Bronchial epithelial cell (primary cell): ENCODE measurements around the gene CBFB. TPM values are rescaled to one million over a fixed set of nuclear protein-coding genes. Genes with fewer than 3 reads are reported as not detected.

Experiments
- DNase-seq: peaks from one replicate; pipeline ENCODE4 v3.0.0-alpha.2; 2010; ENCODE audit warnings: low read depth
- FAIRE-seq: peaks from 2 replicates; lab custom pipeline; 2011; peaks lifted over from hg19 to GRCh38; lab: Jason Lieb, UNC
- H3K27me3 ChIP-seq: 2 replicates; pipeline ENCODE4 v1.5.1; 2011; ENCODE audit warnings: low read length; ENCODE audit not compliant: control insufficient read depth, insufficient read depth
- H3K36me3 ChIP-seq: 2 replicates; pipeline ENCODE4 v1.5.1; 2011; ENCODE audit warnings: low read length; ENCODE audit not compliant: control insufficient read depth, insufficient read depth
- H3K4me3 ChIP-seq: 2 replicates; pipeline ENCODE4 v1.5.1; 2011; ENCODE audit warnings: mild to moderate bottlenecking, low read depth, low read length, control low read depth
- total RNA-seq: library from RNA; depleted of rRNA; stranded (reverse); fragments of >200 nt; gene quantifications from 2 replicates; pipeline ENCODE4 v1.2.1, GENCODE V29; 2014
- TF ChIP-seq, protein P1 (sequence below): IDR thresholded peaks from 2 replicates; pipeline ENCODE4 v1.5.1; 2011; ENCODE audit warnings: mild to moderate bottlenecking, moderate library complexity, low read length, control low read depth, inconsistent platforms; ENCODE audit not compliant: insufficient read depth, severe bottlenecking

The CBFB gene
- total RNA-seq, 1 donor from 2014 or later, result 101 TPM

DNA sequence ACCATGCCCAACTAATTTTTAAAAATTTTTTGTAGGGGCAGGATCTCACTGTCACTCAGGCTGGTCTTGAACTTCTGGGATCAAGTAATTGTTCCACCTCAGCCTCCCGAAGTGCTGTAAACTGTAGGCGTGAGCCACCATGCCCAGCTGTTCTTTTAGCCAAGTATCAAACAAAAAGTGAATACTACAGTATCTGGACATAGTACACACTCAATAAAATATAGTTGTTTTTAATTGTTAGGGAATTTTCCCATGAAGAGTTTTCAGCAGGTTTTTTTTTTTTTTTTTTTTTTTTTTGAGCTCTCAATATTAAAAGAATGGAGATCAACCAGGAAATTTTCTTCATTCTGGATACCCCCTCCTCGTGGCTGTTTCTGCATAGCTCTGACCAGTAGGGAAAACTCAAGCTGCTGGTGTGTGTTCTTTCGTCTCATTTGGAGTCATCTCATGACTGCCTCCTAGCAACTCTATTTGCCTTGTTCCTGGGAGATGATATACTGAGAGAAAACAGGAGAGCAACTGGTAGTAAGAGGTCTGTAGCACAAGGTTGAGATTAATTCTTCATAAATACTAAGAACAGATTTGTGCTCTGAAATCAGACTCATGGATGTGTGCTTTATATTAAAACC is 64.3 kb downstream of the CBFB start:
- FAIRE-seq, result no peak
- peaks cover 3% of the 10 kb centered on the region for H3K36me3 ChIP-seq
- no peak for DNase-seq
- TF ChIP-seq, protein P1, sequence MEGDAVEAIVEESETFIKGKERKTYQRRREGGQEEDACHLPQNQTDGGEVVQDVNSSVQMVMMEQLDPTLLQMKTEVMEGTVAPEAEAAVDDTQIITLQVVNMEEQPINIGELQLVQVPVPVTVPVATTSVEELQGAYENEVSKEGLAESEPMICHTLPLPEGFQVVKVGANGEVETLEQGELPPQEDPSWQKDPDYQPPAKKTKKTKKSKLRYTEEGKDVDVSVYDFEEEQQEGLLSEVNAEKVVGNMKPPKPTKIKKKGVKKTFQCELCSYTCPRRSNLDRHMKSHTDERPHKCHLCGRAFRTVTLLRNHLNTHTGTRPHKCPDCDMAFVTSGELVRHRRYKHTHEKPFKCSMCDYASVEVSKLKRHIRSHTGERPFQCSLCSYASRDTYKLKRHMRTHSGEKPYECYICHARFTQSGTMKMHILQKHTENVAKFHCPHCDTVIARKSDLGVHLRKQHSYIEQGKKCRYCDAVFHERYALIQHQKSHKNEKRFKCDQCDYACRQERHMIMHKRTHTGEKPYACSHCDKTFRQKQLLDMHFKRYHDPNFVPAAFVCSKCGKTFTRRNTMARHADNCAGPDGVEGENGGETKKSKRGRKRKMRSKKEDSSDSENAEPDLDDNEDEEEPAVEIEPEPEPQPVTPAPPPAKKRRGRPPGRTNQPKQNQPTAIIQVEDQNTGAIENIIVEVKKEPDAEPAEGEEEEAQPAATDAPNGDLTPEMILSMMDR, result no peak
- H3K4me3 ChIP-seq, result no peak overlapping the region
- H3K27me3 ChIP-seq, result no peaks in the 10 kb centered on the region

DNA sequence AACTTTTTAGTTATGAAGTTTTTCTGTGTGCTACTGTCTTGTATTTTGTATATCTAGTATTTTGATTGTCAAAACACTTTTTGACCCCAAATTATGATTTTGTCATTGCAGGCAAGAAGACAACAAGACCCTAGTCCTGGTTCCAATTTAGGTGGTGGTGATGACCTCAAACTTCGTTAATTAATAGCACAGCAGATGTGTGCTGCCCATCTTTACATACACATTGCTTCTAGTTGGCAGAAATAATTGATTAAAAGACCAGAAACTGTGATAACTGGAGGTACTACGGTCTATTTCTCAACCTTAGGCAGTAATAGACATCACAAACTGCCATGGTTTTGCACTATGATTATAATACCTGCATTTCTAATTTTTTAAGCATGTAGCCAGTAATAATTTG is 69.7 kb downstream of the CBFB start:
- DNase-seq (no peak), FAIRE-seq (no peak)
- TF ChIP-seq, protein P1, result no peak
- peaks cover 2% of the 10 kb centered on the region for H3K36me3 ChIP-seq
- no peaks in the 10 kb centered on the region for H3K27me3 ChIP-seq
- H3K4me3 ChIP-seq, result no peak overlapping the region

DNA sequence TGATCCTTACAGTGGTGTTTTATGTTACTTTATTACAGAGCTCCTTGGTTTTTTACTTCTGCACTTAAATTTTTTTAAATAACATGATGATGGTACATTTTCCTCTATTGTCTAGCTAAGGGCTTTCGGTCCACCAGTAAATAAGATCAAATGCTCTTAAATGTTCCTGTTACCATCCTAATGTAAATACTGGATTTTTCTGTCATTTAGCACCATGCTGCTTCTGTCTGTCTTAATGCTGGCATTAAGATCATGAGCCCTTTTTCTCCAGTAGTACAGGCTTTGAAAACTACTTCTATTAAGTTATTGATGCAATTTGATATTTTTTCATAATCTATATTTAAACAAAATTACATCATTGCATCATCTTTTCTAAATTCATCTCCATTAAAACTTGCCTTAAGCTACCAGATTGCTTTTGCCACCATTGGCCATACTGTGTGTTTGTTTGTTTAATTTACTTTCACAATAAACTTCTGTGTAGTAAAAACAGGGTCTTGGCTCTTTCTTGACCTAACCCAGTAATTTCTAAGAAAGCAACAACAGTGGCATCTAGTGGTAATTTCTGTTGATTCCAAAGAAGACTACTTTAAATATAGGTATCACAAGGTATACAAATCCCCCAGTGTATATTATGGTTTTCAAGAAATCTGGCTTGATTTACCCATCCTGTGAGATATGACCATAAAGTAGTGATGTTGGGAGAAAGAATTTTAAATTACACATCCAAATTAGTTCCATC is 71.8 kb downstream of the CBFB start:
- no peak overlapping the region for H3K4me3 ChIP-seq
- no peaks in the 10 kb centered on the region for H3K27me3 ChIP-seq
- FAIRE-seq (no peak), DNase-seq (no peak)
- TF ChIP-seq, protein P1, result no peak
- no peaks in the 10 kb centered on the region for H3K36me3 ChIP-seq

DNA sequence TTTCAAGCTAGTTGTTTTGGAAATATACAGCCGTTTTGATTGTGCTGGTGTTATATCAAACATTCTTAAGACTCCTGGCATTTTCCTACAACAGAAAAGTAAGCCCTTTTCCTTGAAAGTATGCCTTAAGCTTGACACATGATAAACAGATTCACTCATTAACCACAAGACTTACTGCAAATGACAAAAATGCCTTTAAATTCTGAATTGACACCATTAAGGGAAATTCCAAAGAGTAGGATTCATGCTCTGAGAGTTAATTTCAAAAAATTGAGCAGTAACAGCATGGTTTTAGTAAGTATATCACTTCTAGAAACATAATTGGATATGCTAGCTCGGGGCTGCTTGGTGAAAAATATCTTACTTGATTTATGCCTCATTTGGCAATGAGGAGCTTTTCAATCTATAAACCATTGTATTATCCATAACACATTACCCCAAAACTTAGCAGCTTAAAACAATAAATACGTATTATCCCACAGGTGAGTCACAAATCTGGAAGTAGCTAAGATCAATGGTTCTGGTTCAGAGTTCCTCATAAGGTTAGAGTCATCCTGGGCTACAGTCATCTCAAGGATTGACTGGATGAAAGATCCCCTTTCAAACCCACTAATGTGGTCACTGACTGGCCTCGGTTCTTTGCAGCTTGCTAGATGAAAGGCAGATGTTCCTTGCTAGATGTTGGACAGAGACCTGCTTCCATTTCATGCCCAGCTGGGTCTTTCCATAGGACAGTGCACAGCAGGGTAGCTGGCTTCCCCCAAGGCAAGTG is 72.5 kb downstream of the CBFB start:
- H3K27me3 ChIP-seq, result no peaks in the 10 kb centered on the region
- TF ChIP-seq, protein P1, result no peak
- H3K4me3 ChIP-seq, result no peak overlapping the region
- FAIRE-seq (no peak), DNase-seq (no peak)
- no peaks in the 10 kb centered on the region for H3K36me3 ChIP-seq

DNA sequence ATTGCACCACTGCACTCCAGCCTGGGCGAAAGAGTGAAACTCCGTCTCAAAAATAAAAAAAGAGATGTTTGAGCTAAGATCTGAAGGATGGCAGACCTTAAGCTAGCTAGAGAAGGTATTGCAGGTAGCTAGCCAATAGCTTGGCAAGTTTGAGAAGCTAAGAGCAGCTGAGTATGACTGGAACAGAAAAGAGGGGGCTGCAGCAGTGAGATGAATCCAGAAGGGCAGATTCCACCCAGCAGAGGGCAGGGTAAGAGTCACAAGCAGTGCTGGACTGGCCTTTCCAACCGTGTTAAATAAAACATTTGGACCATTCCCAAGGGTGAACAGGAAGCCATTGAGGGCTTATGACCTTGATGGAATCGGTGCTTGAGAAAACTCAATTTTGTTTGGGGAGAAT is 75.1 kb downstream of the CBFB start:
- TF ChIP-seq, protein P1, result peak; percentile 53
- Histone ChIP-seq H3K4me3 (no peak overlapping the region), H3K36me3 (no peaks in the 10 kb centered on the region), H3K27me3 (no peaks in the 10 kb centered on the region)
- DNase-seq, result no peak
- no peak for FAIRE-seq
